ENCODE results near the gene TRDMT1. TPM values are rescaled to one million over a fixed set of nuclear protein-coding genes. Genes with fewer than 3 reads are reported as not detected.

The TRDMT1 gene
- polyA plus RNA-seq, 1 experiment, result 2.4 TPM

DNA sequence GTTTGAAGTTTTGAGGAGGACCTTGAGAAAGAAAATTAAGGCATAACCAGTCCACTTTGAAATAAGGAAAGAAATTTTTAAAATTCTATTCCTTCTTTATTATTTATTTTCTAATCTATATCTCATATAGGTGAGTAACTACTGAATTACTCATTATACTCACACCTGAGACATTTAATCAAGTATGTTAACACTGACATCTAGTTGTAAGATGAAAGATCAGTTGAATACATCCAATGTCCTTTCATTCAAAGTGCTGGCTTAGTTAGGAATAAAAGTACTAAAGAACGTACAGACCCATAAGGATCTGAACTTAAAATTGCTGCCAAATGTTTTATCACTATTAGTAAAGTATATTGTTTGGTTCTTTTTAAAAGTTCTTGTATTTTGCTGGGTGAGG is 23.5 kb downstream of the TRDMT1 start:
- Histone ChIP-seq H3K27me3 (ENCODE audit: control insufficient read depth, insufficient read depth, low read length) (no peaks in the 10 kb centered on the region), H3K4me3 (ENCODE audit: low read depth, low read length) (no peak overlapping the region), H3K36me3 (ENCODE audit: control insufficient read depth, insufficient read depth, low read length) (no peaks in the 10 kb centered on the region)
- no peak for DNase-seq (ENCODE audit: low read depth)
- TF ChIP-seq, protein P1, sequence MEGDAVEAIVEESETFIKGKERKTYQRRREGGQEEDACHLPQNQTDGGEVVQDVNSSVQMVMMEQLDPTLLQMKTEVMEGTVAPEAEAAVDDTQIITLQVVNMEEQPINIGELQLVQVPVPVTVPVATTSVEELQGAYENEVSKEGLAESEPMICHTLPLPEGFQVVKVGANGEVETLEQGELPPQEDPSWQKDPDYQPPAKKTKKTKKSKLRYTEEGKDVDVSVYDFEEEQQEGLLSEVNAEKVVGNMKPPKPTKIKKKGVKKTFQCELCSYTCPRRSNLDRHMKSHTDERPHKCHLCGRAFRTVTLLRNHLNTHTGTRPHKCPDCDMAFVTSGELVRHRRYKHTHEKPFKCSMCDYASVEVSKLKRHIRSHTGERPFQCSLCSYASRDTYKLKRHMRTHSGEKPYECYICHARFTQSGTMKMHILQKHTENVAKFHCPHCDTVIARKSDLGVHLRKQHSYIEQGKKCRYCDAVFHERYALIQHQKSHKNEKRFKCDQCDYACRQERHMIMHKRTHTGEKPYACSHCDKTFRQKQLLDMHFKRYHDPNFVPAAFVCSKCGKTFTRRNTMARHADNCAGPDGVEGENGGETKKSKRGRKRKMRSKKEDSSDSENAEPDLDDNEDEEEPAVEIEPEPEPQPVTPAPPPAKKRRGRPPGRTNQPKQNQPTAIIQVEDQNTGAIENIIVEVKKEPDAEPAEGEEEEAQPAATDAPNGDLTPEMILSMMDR (IDR thresholded peaks at IDR 0.05; ENCODE audit: insufficient read depth, low read depth, low read length), result no peak
- ChIA-PET CTCF (interaction anchor here (1.0 kb wide), 1 partner anchor 325 kb away, joined by 4 read pairs; no protein-coding TSS in a partner anchor), POLR2A (no interaction called here)

DNA sequence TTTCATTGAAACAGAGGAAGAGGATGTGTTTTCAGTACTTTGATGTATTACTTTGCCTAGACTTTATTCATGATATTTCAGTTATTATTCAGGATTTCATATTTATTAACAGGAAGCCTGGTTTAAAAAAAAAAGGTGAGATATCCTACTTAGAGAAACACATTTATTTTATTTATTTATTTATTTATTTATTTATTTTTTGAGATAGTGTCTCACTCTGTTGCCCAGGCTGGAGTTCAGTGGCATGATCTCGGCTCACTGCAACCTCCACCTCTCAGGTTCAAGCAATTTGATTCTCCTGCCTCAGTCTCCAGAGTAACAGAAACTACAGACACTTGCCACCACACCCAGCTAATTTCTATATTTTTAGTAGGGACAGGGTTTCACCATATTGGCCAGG is 24.5 kb downstream of the TRDMT1 start:
- no peak overlapping the region for H3K4me3 ChIP-seq (ENCODE audit: low read depth, low read length)
- CTCF ChIA-PET, result no interaction called here
- POLR2A ChIA-PET, result no interaction called here
- H3K36me3 ChIP-seq (ENCODE audit: control insufficient read depth, insufficient read depth, low read length), result no peaks in the 10 kb centered on the region
- H3K27me3 ChIP-seq (ENCODE audit: control insufficient read depth, insufficient read depth, low read length), result no peaks in the 10 kb centered on the region
- TF ChIP-seq, protein P1 (IDR thresholded peaks at IDR 0.05; ENCODE audit: insufficient read depth, low read depth, low read length), result no peak
- DNase-seq (ENCODE audit: low read depth), result no peak

DNA sequence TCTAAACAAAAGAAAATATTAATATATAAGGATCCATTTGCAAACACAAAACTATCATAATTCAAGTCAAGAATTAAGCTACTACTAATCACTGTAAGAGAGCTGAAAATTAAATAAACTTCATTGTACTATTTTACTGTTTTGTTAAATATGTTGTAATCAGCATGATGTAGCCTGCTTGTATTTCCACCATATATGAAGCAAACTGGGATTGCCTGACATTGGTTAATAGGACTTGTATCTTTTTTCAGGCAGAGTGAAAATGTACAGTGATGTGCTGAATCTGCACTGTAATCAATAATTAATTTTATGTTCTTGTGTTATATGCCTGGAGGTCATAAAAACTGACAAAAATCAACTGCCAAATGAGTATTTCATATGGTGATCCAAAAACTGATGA is 25.4 kb downstream of the TRDMT1 start:
- ChIA-PET POLR2A (no interaction called here), CTCF (no interaction called here)
- H3K4me3 ChIP-seq (ENCODE audit: low read depth, low read length), result no peak overlapping the region
- TF ChIP-seq, protein P1 (IDR thresholded peaks at IDR 0.05; ENCODE audit: insufficient read depth, low read depth, low read length), result no peak
- DNase-seq (ENCODE audit: low read depth), result no peak
- H3K36me3 ChIP-seq (ENCODE audit: control insufficient read depth, insufficient read depth, low read length), result no peaks in the 10 kb centered on the region
- H3K27me3 ChIP-seq (ENCODE audit: control insufficient read depth, insufficient read depth, low read length), result no peaks in the 10 kb centered on the region

DNA sequence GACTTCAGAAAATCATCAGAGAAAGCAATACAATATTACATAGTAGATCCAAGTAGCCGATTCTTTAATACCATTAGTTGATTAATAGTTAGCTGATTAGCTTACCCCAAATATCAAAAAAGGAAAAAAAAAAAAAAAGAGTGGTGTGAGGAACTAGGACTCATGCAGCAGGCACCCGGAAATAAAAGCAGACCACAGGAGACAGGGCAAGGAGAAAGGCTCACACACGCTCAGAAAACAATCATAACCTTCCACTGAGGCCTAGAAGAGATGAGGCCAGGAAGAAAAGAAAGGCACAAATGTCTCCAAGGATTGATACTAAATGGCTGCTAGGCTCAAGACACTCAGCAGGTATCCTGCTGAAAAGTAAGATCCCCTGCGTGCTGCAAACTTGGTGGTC is 25.9 kb downstream of the TRDMT1 start:
- Histone ChIP-seq H3K4me3 (ENCODE audit: low read depth, low read length) (no peak overlapping the region), H3K27me3 (ENCODE audit: control insufficient read depth, insufficient read depth, low read length) (no peaks in the 10 kb centered on the region), H3K36me3 (ENCODE audit: control insufficient read depth, insufficient read depth, low read length) (no peaks in the 10 kb centered on the region)
- ChIA-PET CTCF (no interaction called here), POLR2A (interaction anchor here (0.6 kb wide), 1 partner anchor 54 kb away, joined by 6 read pairs; no protein-coding TSS in a partner anchor)
- TF ChIP-seq, protein P1 (IDR thresholded peaks at IDR 0.05; ENCODE audit: insufficient read depth, low read depth, low read length), result no peak
- DNase-seq (ENCODE audit: low read depth), result no peak

DNA sequence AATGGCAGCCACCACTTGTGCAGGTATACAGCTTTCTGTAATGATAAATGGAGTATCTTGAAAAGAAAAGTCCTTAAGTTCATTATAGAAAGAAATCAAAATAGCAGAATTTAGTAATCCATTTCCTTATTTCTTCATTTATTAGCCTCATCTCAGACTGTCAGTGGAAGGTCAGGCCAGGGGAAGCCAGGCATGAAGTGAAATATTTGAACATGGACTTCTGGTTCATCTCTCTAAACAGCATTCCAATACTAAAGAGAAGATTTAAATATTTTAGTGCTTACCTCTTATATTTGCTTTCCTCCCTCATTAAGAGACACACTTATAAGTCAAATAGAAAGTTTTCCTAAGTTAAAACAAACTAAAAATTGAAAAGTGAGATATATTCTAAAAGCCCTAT is 26.8 kb downstream of the TRDMT1 start:
- TF ChIP-seq, protein P1 (IDR thresholded peaks at IDR 0.05; ENCODE audit: insufficient read depth, low read depth, low read length), result no peak
- DNase-seq (ENCODE audit: low read depth), result no peak
- ChIA-PET POLR2A (no interaction called here), CTCF (no interaction called here)
- H3K4me3 ChIP-seq (ENCODE audit: low read depth, low read length), result no peak overlapping the region
- no peaks in the 10 kb centered on the region for H3K27me3 ChIP-seq (ENCODE audit: control insufficient read depth, insufficient read depth, low read length)
- H3K36me3 ChIP-seq (ENCODE audit: control insufficient read depth, insufficient read depth, low read length), result no peaks in the 10 kb centered on the region
